Gastrocnemius medialis (tissue), 4 donors: ENCODE results near the gene KCP.

Source experiments
- POLR2A ChIP-seq, 2 donors: fragments of 450-650 bp; IDR thresholded peaks; one replicate each; pipeline ENCODE4 v1.6.1; 2017; ENCODE audit warnings: antibody characterized with exemption in 2 of 2, mild to moderate bottlenecking in 2 of 2, moderate library complexity in 2 of 2
- TF ChIP-seq, protein P1 (sequence below), 5 experiments: fragments of 450-650 bp in 3 of 5; fragments of 200-600 bp in 2 of 5; sonication (generic) in 2 of 5; IDR thresholded peaks in 4 of 5; conservative IDR thresholded peaks in 1 of 5; 1 replicate in 4 of 5; 2 replicates in 1 of 5; pipeline ENCODE4 v1.5.1; 2016 to 2019; ENCODE audit warnings: antibody characterized with exemption in 5 of 5, mild to moderate bottlenecking in 3 of 5, moderate library complexity in 3 of 5

GRCh38 chr7:128917122-128917521 lies 6.6 kb upstream of the KCP start:
- TF ChIP-seq, protein P1, sequence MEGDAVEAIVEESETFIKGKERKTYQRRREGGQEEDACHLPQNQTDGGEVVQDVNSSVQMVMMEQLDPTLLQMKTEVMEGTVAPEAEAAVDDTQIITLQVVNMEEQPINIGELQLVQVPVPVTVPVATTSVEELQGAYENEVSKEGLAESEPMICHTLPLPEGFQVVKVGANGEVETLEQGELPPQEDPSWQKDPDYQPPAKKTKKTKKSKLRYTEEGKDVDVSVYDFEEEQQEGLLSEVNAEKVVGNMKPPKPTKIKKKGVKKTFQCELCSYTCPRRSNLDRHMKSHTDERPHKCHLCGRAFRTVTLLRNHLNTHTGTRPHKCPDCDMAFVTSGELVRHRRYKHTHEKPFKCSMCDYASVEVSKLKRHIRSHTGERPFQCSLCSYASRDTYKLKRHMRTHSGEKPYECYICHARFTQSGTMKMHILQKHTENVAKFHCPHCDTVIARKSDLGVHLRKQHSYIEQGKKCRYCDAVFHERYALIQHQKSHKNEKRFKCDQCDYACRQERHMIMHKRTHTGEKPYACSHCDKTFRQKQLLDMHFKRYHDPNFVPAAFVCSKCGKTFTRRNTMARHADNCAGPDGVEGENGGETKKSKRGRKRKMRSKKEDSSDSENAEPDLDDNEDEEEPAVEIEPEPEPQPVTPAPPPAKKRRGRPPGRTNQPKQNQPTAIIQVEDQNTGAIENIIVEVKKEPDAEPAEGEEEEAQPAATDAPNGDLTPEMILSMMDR (IDR thresholded peaks at IDR 0.05 in 4 of 5, conservative IDR thresholded peaks at IDR 0.05 in 1 of 5), result no peak
- TF ChIP-seq POLR2A (IDR thresholded peaks at IDR 0.05), result no peak
